DND-41 (cell line): ENCODE measurements around the gene CDC42EP2.

ENCODE experiments used
- EZH2 ChIP-seq: IDR thresholded peaks from 3 replicates; pipeline ENCODE4 v1.6.1; 2012; ENCODE audit warnings: borderline replicate concordance, low read depth, mild to moderate bottlenecking, moderate library complexity, low read length, inconsistent platforms; ENCODE audit not compliant: severe bottlenecking
- TF ChIP-seq, protein P1 (sequence below): IDR thresholded peaks from 2 replicates; pipeline ENCODE4 v1.5.1; 2012; ENCODE audit warnings: borderline replicate concordance, low read length, moderate library complexity, mild to moderate bottlenecking; ENCODE audit not compliant: poor library complexity, severe bottlenecking; ENCODE audit errors: extremely low read depth

GRCh38 chr11:65363770-65364169 lies 49.1 kb downstream of the CDC42EP2 start:
- TF ChIP-seq, protein P1, sequence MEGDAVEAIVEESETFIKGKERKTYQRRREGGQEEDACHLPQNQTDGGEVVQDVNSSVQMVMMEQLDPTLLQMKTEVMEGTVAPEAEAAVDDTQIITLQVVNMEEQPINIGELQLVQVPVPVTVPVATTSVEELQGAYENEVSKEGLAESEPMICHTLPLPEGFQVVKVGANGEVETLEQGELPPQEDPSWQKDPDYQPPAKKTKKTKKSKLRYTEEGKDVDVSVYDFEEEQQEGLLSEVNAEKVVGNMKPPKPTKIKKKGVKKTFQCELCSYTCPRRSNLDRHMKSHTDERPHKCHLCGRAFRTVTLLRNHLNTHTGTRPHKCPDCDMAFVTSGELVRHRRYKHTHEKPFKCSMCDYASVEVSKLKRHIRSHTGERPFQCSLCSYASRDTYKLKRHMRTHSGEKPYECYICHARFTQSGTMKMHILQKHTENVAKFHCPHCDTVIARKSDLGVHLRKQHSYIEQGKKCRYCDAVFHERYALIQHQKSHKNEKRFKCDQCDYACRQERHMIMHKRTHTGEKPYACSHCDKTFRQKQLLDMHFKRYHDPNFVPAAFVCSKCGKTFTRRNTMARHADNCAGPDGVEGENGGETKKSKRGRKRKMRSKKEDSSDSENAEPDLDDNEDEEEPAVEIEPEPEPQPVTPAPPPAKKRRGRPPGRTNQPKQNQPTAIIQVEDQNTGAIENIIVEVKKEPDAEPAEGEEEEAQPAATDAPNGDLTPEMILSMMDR, result no peak
- no peak for TF ChIP-seq EZH2
